HCT116 (cell line): Measurements from ENCODE around the gene SLAMF8. TPM values are rescaled to one million over a fixed set of nuclear protein-coding genes. Genes with fewer than 3 reads are reported as not detected.

ENCODE experiments used
- ATAC-seq: fragments of 200-7000 bp; cut with Tn5 transposase; 2 replicates; pipeline ENCODE4 v1.9.1; 2020; ENCODE audit warnings: mild to moderate bottlenecking, moderate library complexity
- BruUV-seq: library from RNA; stranded (reverse); fragments of 400-500 nt; replicated peaks from 2 replicates; lab custom pipeline; 2021; lab: Mats Ljungman, UMichigan
- CTCF ChIA-PET: fragments of 300-600 bp; sonication (Branson Sonifier 250); formaldehyde crosslinking; loops from one replicate; lab custom pipeline; 2021; ENCODE audit warnings: antibody characterized with exemption; lab: Charles Lee
- POLR2A ChIA-PET: fragments of 300-600, 350-600 bp; sonication (Branson Sonifier 250); formaldehyde crosslinking; loops from one replicate; lab custom pipeline; 2021; ENCODE audit warnings: antibody characterized with exemption; lab: Charles Lee
- RAD21 ChIA-PET, 2 experiments: fragments of 300-600 bp; sonication (Branson Sonifier 250); formaldehyde crosslinking; loops; one replicate each; lab custom pipeline; 2023; ENCODE audit warnings: low total read pairs in 2 of 2; ENCODE audit not compliant: uncharacterized antibody in 2 of 2, unreplicated experiment in 2 of 2, low non-redundant PET in 1 of 2; lab: Charles Lee
- DNase-seq: peaks from one replicate; pipeline ENCODE4 v3.0.0-alpha.2; 2010; ENCODE audit warnings: low read depth, low spot score
- H2AFZ ChIP-seq: fragments of 200-600 bp; shearing (Covaris generic), sonication (generic); 2 replicates; pipeline ENCODE4 v1.6.1; 2017; ENCODE audit warnings: low read depth, mixed run types, mixed read lengths, antibody characterized with exemption, low read length; ENCODE audit not compliant: poor library complexity, severe bottlenecking
- H3K27ac ChIP-seq: 2 replicates; pipeline ENCODE4 v1.5.1; 2012; ENCODE audit warnings: low read depth, low read length
- H3K27me3 ChIP-seq: fragments of 200-600 bp; sonication (generic); 2 replicates; pipeline ENCODE4 v1.6.1; 2016; ENCODE audit warnings: mixed run types, low read length, mixed read lengths; ENCODE audit not compliant: insufficient read depth
- H3K36me3 ChIP-seq, 2 experiments: fragments of 200-500 bp in 1 of 2; fragments of 200-600 bp in 1 of 2; sonication (Bioruptor generic) in 1 of 2; sonication (generic) in 1 of 2; 2 replicates each; pipeline versions ENCODE4 v1.5.1 to v1.6.1; 2014 to 2016; ENCODE audit warnings: low read length in 2 of 2, inconsistent platforms in 1 of 2, mixed read lengths in 1 of 2, mixed run types in 1 of 2; ENCODE audit not compliant: insufficient read depth in 2 of 2, control insufficient read depth in 1 of 2
- H3K4me1 ChIP-seq, 2 experiments: fragments of 200-600 bp in 1 of 2; sonication (generic) in 1 of 2; 2 replicates each; pipeline versions ENCODE4 v1.5.1 to v1.6.1; 2012 to 2017; ENCODE audit warnings: low read length in 2 of 2, inconsistent platforms in 1 of 2, mild to moderate bottlenecking in 1 of 2, mixed read lengths in 1 of 2, mixed run types in 1 of 2, moderate library complexity in 1 of 2; ENCODE audit not compliant: insufficient read depth in 2 of 2, control insufficient read depth in 1 of 2
- H3K4me2 ChIP-seq: fragments of 200-600 bp; sonication (generic); 2 replicates; pipeline ENCODE4 v1.6.1; 2017; ENCODE audit warnings: mixed run types, low read length, mixed read lengths
- H3K4me3 ChIP-seq, 2 experiments: fragments of 200-600 bp in 1 of 2; sonication (generic) in 1 of 2; replicated peaks in 1 of 2; 2 replicates each; pipeline ENCODE4 v1.5.1; 2011 to 2016; ENCODE audit warnings: low read length in 2 of 2, control low read depth in 1 of 2, low read depth in 1 of 2, mild to moderate bottlenecking in 1 of 2, mixed read lengths in 1 of 2, mixed run types in 1 of 2
- H3K79me2 ChIP-seq: fragments of 200-600 bp; sonication (generic); 2 replicates; pipeline ENCODE4 v1.6.1; 2017; ENCODE audit warnings: mild to moderate bottlenecking, mixed run types, low read length, moderate library complexity, mixed read lengths; ENCODE audit not compliant: insufficient read depth
- H3K9ac ChIP-seq: fragments of 200-600 bp; sonication (generic); 2 replicates; pipeline ENCODE4 v1.6.1; 2016; ENCODE audit warnings: low read length, mixed read lengths
- H3K9me2 ChIP-seq: fragments of 200-600 bp; sonication (generic), shearing (Covaris generic); 2 replicates; pipeline ENCODE4 v1.6.1; 2017; ENCODE audit warnings: mixed run types, mild to moderate bottlenecking, moderate library complexity; ENCODE audit not compliant: insufficient read depth
- H3K9me3 ChIP-seq, 2 experiments: fragments of 200-500 bp in 1 of 2; fragments of 200-600 bp in 1 of 2; sonication (Bioruptor generic) in 1 of 2; sonication (generic) in 1 of 2; 2 replicates each; pipeline ENCODE4 v1.6.1; 2014 to 2017; ENCODE audit warnings: low read length in 2 of 2, mixed read lengths in 2 of 2, inconsistent platforms in 1 of 2, low read depth in 1 of 2, mild to moderate bottlenecking in 1 of 2, mixed run types in 1 of 2, moderate library complexity in 1 of 2; ENCODE audit not compliant: control insufficient read depth in 1 of 2, insufficient read depth in 1 of 2
- H4K20me1 ChIP-seq: fragments of 200-600 bp; sonication (generic), shearing (Covaris generic); 2 replicates; pipeline ENCODE4 v1.6.1; 2017; ENCODE audit warnings: mixed run types, mild to moderate bottlenecking, moderate library complexity; ENCODE audit not compliant: insufficient read depth
- CBX3 ChIP-seq: IDR thresholded peaks from 2 replicates; pipeline ENCODE4 v1.6.1; 2012; ENCODE audit warnings: low read depth
- CEBPB ChIP-seq: IDR thresholded peaks from 2 replicates; pipeline ENCODE4 v1.6.1; 2012; ENCODE audit warnings: low read depth
- CTCF ChIP-seq, 3 experiments: fragments of 200-600 bp in 1 of 3; sonication (generic) in 1 of 3; IDR thresholded peaks in 2 of 3; conservative IDR thresholded peaks in 1 of 3; 2 replicates each; pipeline ENCODE4 v1.5.1; 2012 to 2017; ENCODE audit warnings: low read depth in 2 of 3, low read length in 2 of 3, antibody characterized with exemption in 1 of 3, borderline replicate concordance in 1 of 3, control low read depth in 1 of 3, mild to moderate bottlenecking in 1 of 3, mixed read lengths in 1 of 3, mixed run types in 1 of 3, moderate library complexity in 1 of 3; ENCODE audit not compliant: insufficient read depth in 1 of 3
- EGR1 ChIP-seq: IDR thresholded peaks from 2 replicates; pipeline ENCODE4 v1.6.1; 2012; ENCODE audit warnings: low read depth
- EZH2phosphoT487 ChIP-seq: fragments of 200-600 bp; IDR thresholded peaks from 2 replicates; pipeline ENCODE4 v1.6.1; 2018; ENCODE audit warnings: antibody characterized with exemption, borderline replicate concordance
- FOSL1 ChIP-seq: IDR thresholded peaks from 2 replicates; pipeline ENCODE4 v1.6.1; 2012; ENCODE audit warnings: low read depth
- JUND ChIP-seq: IDR thresholded peaks from 2 replicates; pipeline ENCODE4 v1.6.1; 2012
- MAX ChIP-seq: IDR thresholded peaks from 2 replicates; pipeline ENCODE4 v1.6.1; 2012
- POLR2A ChIP-seq: IDR thresholded peaks from 2 replicates; pipeline ENCODE4 v1.7.0; 2011; ENCODE audit warnings: borderline replicate concordance; ENCODE audit not compliant: insufficient read depth, insufficient read length; ENCODE audit errors: extremely low read depth
- RAD21 ChIP-seq: IDR thresholded peaks from 2 replicates; pipeline ENCODE4 v1.6.1; 2012; ENCODE audit warnings: low read depth, mild to moderate bottlenecking
- REST ChIP-seq: IDR thresholded peaks from 2 replicates; pipeline ENCODE4 v1.6.1; 2012; ENCODE audit warnings: low read depth
- SRF ChIP-seq: IDR thresholded peaks from 2 replicates; pipeline ENCODE4 v1.6.1; 2012; ENCODE audit warnings: low read depth
- YY1 ChIP-seq: IDR thresholded peaks from 2 replicates; pipeline ENCODE4 v1.6.1; 2011; ENCODE audit warnings: low read length, low read depth, moderate library complexity, mild to moderate bottlenecking; ENCODE audit not compliant: insufficient replicate concordance; ENCODE audit errors: extremely low read depth
- intact Hi-C: fragments of 100-400 bp; cut with micrococcal nuclease; formaldehyde crosslinking; loops from 2 replicates; pipeline ENCODE4 v1.10.0; 2022
- total RNA-seq: library from RNA; stranded (reverse); gene quantifications from one replicate; pipeline ENCODE4 v1.2.1, GENCODE V29; 2021; ENCODE audit not compliant: unreplicated experiment

The SLAMF8 gene
- total RNA-seq, 1 experiment from 2014 or later, result not detected

GRCh38 chr1:159847231-159847630, 20.6 kb downstream of the SLAMF8 start:
- no peak for DNase-seq
- BruUV-seq, result no TSS peak
- Histone ChIP-seq H4K20me1 (no peaks in the 10 kb centered on the region), H3K4me3 (no peak overlapping the region), H3K79me2 (no peaks in the 10 kb centered on the region), H3K9me2 (no peaks in the 10 kb centered on the region), H3K9ac (no peak overlapping the region), H2AFZ (no peak overlapping the region), H3K27ac (no peak overlapping the region), H3K9me3 (no peaks in the 10 kb centered on the region), H3K4me2 (no peak overlapping the region), H3K27me3 (no peaks in the 10 kb centered on the region), H3K36me3 (no peaks in the 10 kb centered on the region), H3K4me1 (peaks cover 0 to 20% of the 10 kb centered on the region in 2 experiments; a peak in 2 of 4 replicates)
- ChIA-PET POLR2A (interaction anchor here (1.3 kb wide), 1 partner anchor 11 kb away, joined by 3 read pairs; no protein-coding TSS in a partner anchor), CTCF (no interaction called here), RAD21 (no interaction called here)
- intact Hi-C loops, result no loop called here
- TF ChIP-seq FOSL1, result no peak
- ATAC-seq, result no peak

GRCh38 chr1:159848326-159848725, 21.7 kb downstream of the SLAMF8 start:
- Histone ChIP-seq H3K27ac (no peak overlapping the region), H3K9me3 (no peaks in the 10 kb centered on the region), H3K79me2 (no peaks in the 10 kb centered on the region), H3K36me3 (no peaks in the 10 kb centered on the region), H3K4me1 (peaks cover 0 to 21% of the 10 kb centered on the region in 2 experiments; a peak in 2 of 4 replicates), H3K4me3 (no peak overlapping the region), H4K20me1 (no peaks in the 10 kb centered on the region), H3K4me2 (no peak overlapping the region), H3K9ac (no peak overlapping the region), H3K27me3 (no peaks in the 10 kb centered on the region), H2AFZ (no peak overlapping the region)
- no peak for DNase-seq
- BruUV-seq, result no TSS peak
- no peak for ATAC-seq
- ChIA-PET POLR2A (no interaction called here), CTCF (no interaction called here)
- TF ChIP-seq CTCF (IDR thresholded peaks at IDR 0.05 in 2 of 3, conservative IDR thresholded peaks at IDR 0.05 in 1 of 3; ENCODE audit: borderline replicate concordance in 1 of 3, insufficient read depth in 1 of 3, low read depth in 2 of 3, low read length in 2 of 3) (no peak), JUND (no peak), EGR1 (no peak), RAD21 (no peak), EZH2phosphoT487 (no peak), POLR2A (no peak), MAX (no peak), REST (no peak), YY1 (no peak), CEBPB (no peak), SRF (no peak), CBX3 (no peak)
- TF ChIP-seq, all 23 proteins: peak for 0
- RAD21 ChIA-PET, result no interaction called here
- intact Hi-C loops, result no loop called here
- no peaks in the 10 kb centered on the region for H3K9me2 ChIP-seq
